ENCODE measurements around the gene TMEM123. TPM values are rescaled to one million over a fixed set of nuclear protein-coding genes. Genes with fewer than 3 reads are reported as not detected.
A peak's percentile ranks its signal among the peaks of the same experiment; 100 is the strongest.

The TMEM123 gene
- total and polyA plus RNA-seq, 2 of the 13 experiments (the other 11 are each of a cell fraction or from before 2014, with no cell fraction given): 365 to 2,761 TPM

- TF ChIP-seq ZNF281 (CRISPR knock-in tag; IDR thresholded peaks at IDR 0.05; ENCODE audit: borderline replicate concordance) (no peak), MTA1 (CRISPR knock-in tag; IDR thresholded peaks at IDR 0.05; ENCODE audit: borderline replicate concordance) (peak; percentile 59; the same call in 1 of the 2 replicates), POLR2A (IDR thresholded peaks at IDR 0.05; ENCODE audit: insufficient read depth in 1 of 2, low read depth in 2 of 2, low read length in 2 of 2) (peak; percentile 48 to 85; a peak in 3 of 4 replicates), TFAP4 (IDR thresholded peaks at IDR 0.05; ENCODE audit: borderline replicate concordance, low read depth) (no peak), ZBTB44 (CRISPR knock-in tag; IDR thresholded peaks at IDR 0.05) (no peak), JDP2 (CRISPR knock-in tag; IDR thresholded peaks at IDR 0.05; ENCODE audit: borderline replicate concordance) (peak; percentile 35; the same call in 1 of the 2 replicates), ZNF224 (CRISPR knock-in tag; IDR thresholded peaks at IDR 0.05) (no peak), ZNF432 (CRISPR knock-in tag; IDR thresholded peaks at IDR 0.05; ENCODE audit: borderline replicate concordance) (no peak), NR2F2 (IDR thresholded peaks at IDR 0.05; ENCODE audit: borderline replicate concordance, low read depth) (0 out of 2 replicates have a peak, but pooled peaks have one; percentile 19), ZNF446 (CRISPR knock-in tag; IDR thresholded peaks at IDR 0.05) (peak; percentile 81; the same call in 1 of the 2 replicates), ZNF766 (CRISPR knock-in tag; IDR thresholded peaks at IDR 0.05; ENCODE audit: borderline replicate concordance) (no peak), DDIT3 (CRISPR knock-in tag; IDR thresholded peaks at IDR 0.05) (no peak), ZFP41 (CRISPR knock-in tag; IDR thresholded peaks at IDR 0.05; ENCODE audit: borderline replicate concordance) (no peak), NFE2L1 (CRISPR knock-in tag; IDR thresholded peaks at IDR 0.05; ENCODE audit: borderline replicate concordance) (no peak), ADNP (CRISPR knock-in tag; IDR thresholded peaks at IDR 0.05) (no peak), ATM (IDR thresholded peaks at IDR 0.05; ENCODE audit: borderline replicate concordance) (no peak), ZNF607 (CRISPR knock-in tag; IDR thresholded peaks at IDR 0.05; ENCODE audit: borderline replicate concordance) (peak; percentile 85; the same call in 1 of the 2 replicates), TOPORS (CRISPR knock-in tag; IDR thresholded peaks at IDR 0.05) (peak; percentile 85), MAX (IDR thresholded peaks at IDR 0.05) (peak; percentile 77), ZEB1 (IDR thresholded peaks at IDR 0.05; ENCODE audit: insufficient replicate concordance, low read depth) (no peak), ZNF12 (CRISPR knock-in tag; IDR thresholded peaks at IDR 0.05) (no peak)
- TF ChIP-seq, protein P1, sequence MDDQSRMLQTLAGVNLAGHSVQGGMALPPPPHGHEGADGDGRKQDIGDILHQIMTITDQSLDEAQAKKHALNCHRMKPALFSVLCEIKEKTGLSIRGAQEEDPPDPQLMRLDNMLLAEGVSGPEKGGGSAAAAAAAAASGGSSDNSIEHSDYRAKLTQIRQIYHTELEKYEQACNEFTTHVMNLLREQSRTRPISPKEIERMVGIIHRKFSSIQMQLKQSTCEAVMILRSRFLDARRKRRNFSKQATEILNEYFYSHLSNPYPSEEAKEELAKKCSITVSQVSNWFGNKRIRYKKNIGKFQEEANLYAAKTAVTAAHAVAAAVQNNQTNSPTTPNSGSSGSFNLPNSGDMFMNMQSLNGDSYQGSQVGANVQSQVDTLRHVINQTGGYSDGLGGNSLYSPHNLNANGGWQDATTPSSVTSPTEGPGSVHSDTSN (CRISPR knock-in tag; IDR thresholded peaks at IDR 0.05; ENCODE audit: borderline replicate concordance): no peak
Observed at GRCh38 chr11:102452461-102453301, at the start of gene TMEM123 (continued).

Measured in HepG2 (cell line).